KG1 (cell line): ENCODE data around the gene CFAP74.

Experiments used
- DNase-seq: peaks from one replicate; lab custom pipeline; 2025; lab: John Stamatoyannopoulos, UW

Gene CFAP74

GRCh38 chr1:1916851-1917251, 86.7 kb downstream of the CFAP74 start:
- no peak for DNase-seq

- no peak for DNase-seq
Measured at GRCh38 chr1:1915911-1916840, 87.4 kb downstream of the CFAP74 start.

GRCh38 chr1:1914971-1915692, 88.5 kb downstream of the CFAP74 start, which contains the start of gene CALML6:
Gene CALML6, plus strand, starts transcription at chr1:1915260. Its CDS starts 21 bp downstream, at chr1:1915281.
- no peak for DNase-seq

- DNase-seq: no peak
Measured at GRCh38 chr1:1914101-1914970, 89.2 kb downstream of the CFAP74 start.

- DNase-seq: no peak
Measured at GRCh38 chr1:1911350-1912041, 92.1 kb downstream of the CFAP74 start.

- DNase-seq: no peak
Measured at GRCh38 chr1:1910651-1911331, 92.8 kb downstream of the CFAP74 start.

GRCh38 chr1:1910033-1910465, 93.5 kb downstream of the CFAP74 start:
- DNase-seq: no peak

- no peak for DNase-seq
Measured at GRCh38 chr1:1908506-1908791, 95.1 kb downstream of the CFAP74 start.

- DNase-seq: no peak
Measured at GRCh38 chr1:1907098-1907736, 96.4 kb downstream of the CFAP74 start.

GRCh38 chr1:1906185-1907097, 97.1 kb downstream of the CFAP74 start:
- no peak for DNase-seq

GRCh38 chr1:1903224-1903623, 100.4 kb downstream of the CFAP74 start:
- DNase-seq: no peak

- DNase-seq: no peak
Measured at GRCh38 chr1:1901641-1902294, 101.8 kb downstream of the CFAP74 start.

GRCh38 chr1:1900883-1901640, 102.5 kb downstream of the CFAP74 start:
- no peak for DNase-seq

GRCh38 chr1:1899967-1900327, 103.6 kb downstream of the CFAP74 start:
- DNase-seq: no peak

- peak; percentile 37 for DNase-seq
Measured at GRCh38 chr1:1899266-1899966, 104.2 kb downstream of the CFAP74 start.

GRCh38 chr1:1898246-1898933, 105.2 kb downstream of the CFAP74 start:
- DNase-seq: no peak
